Suprapubic skin (tissue), 4 donors: ENCODE data around the gene CFD.

Experiments
- POLR2A ChIP-seq, 2 donors: fragments of 450-650 bp; IDR thresholded peaks; one replicate each; pipeline ENCODE4 v1.6.1; 2017; ENCODE audit warnings: antibody characterized with exemption in 2 of 2, mild to moderate bottlenecking in 2 of 2, moderate library complexity in 2 of 2
- POLR2AphosphoS5 ChIP-seq, 3 donors: sonication (generic); formaldehyde crosslinking; IDR thresholded peaks; one replicate each; pipeline ENCODE4 v1.6.1; 2017; ENCODE audit warnings: antibody characterized with exemption in 3 of 3
- TF ChIP-seq, protein P1 (sequence below), 2 donors: fragments of 200-600 bp in 1 of 2; fragments of 450-650 bp in 1 of 2; sonication (generic) in 1 of 2; IDR thresholded peaks; one replicate each; pipeline ENCODE4 v1.5.1; 2016 to 2019; ENCODE audit warnings: antibody characterized with exemption in 2 of 2, mild to moderate bottlenecking in 1 of 2, moderate library complexity in 1 of 2

- TF ChIP-seq POLR2A (IDR thresholded peaks at IDR 0.05) (no peak), POLR2AphosphoS5 (IDR thresholded peaks at IDR 0.05) (no peak)
- TF ChIP-seq, protein P1, sequence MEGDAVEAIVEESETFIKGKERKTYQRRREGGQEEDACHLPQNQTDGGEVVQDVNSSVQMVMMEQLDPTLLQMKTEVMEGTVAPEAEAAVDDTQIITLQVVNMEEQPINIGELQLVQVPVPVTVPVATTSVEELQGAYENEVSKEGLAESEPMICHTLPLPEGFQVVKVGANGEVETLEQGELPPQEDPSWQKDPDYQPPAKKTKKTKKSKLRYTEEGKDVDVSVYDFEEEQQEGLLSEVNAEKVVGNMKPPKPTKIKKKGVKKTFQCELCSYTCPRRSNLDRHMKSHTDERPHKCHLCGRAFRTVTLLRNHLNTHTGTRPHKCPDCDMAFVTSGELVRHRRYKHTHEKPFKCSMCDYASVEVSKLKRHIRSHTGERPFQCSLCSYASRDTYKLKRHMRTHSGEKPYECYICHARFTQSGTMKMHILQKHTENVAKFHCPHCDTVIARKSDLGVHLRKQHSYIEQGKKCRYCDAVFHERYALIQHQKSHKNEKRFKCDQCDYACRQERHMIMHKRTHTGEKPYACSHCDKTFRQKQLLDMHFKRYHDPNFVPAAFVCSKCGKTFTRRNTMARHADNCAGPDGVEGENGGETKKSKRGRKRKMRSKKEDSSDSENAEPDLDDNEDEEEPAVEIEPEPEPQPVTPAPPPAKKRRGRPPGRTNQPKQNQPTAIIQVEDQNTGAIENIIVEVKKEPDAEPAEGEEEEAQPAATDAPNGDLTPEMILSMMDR (IDR thresholded peaks at IDR 0.05), result no peak
Measured at GRCh38 chr19:872266-872951, 12.9 kb downstream of the CFD start.
